B cell (primary cell): ENCODE data around the gene PDIA4. TPM values are rescaled to one million over a fixed set of nuclear protein-coding genes. Genes with fewer than 3 reads are reported as not detected.

ENCODE experiments used
- ATAC-seq: fragments of 200-7000 bp; cut with Tn5 transposase; one replicate; pipeline ENCODE4 v1.10.0; 2021; ENCODE audit warnings: low read depth, mild to moderate bottlenecking, moderate number of reproducible peaks, moderate library complexity
- CTCF ChIA-PET: fragments of 350-600 bp; sonication (Branson Sonifier 250); formaldehyde crosslinking; loops from one replicate; lab custom pipeline; 2021; ENCODE audit warnings: antibody characterized with exemption, inconsistent platforms; lab: Charles Lee
- POLR2A ChIA-PET: fragments of 350-600 bp; sonication (Branson Sonifier 250); formaldehyde crosslinking; loops from one replicate; lab custom pipeline; 2021; ENCODE audit warnings: antibody characterized with exemption; lab: Charles Lee
- DNase-seq: peaks from one replicate; pipeline ENCODE4 v3.0.0; 2013
- H2AFZ ChIP-seq: 2 replicates; pipeline ENCODE4 v1.6.1; 2012; ENCODE audit warnings: mild to moderate bottlenecking, low read depth, low read length; ENCODE audit not compliant: insufficient read depth, poor library complexity, severe bottlenecking
- H3K27ac ChIP-seq, 2 donors: 1 replicate in 1 of 2; 2 replicates in 1 of 2; pipeline ENCODE4 v1.5.1; 2012 to 2013; ENCODE audit warnings: low read length in 2 of 2, mild to moderate bottlenecking in 2 of 2, moderate library complexity in 1 of 2
- H3K27me3 ChIP-seq, 4 experiments: fragments of 200-600 bp in 1 of 4; sonication (generic) in 1 of 4; replicated peaks in 1 of 4; 1 replicate in 2 of 4; 2 replicates in 2 of 4; pipeline versions ENCODE4 v1.6.1 to v1.7.0; 2013 to 2016; ENCODE audit warnings: low read length in 3 of 4, mild to moderate bottlenecking in 2 of 4, mixed read lengths in 1 of 4, moderate library complexity in 1 of 4; ENCODE audit not compliant: insufficient read depth in 4 of 4, control insufficient read depth in 3 of 4; ENCODE audit errors: control extremely low read depth in 1 of 4
- H3K36me3 ChIP-seq, 2 experiments: replicated peaks in 1 of 2; 1 replicate in 1 of 2; 2 replicates in 1 of 2; pipeline versions ENCODE4 v1.6.1 to v1.7.1; 2013; ENCODE audit warnings: low read length in 1 of 2; ENCODE audit not compliant: insufficient read depth in 2 of 2, control insufficient read depth in 1 of 2; ENCODE audit errors: control extremely low read depth in 1 of 2, extremely low read depth in 1 of 2
- H3K4me1 ChIP-seq, 2 donors: fragments of 200-600 bp in 1 of 2; sonication (generic) in 1 of 2; 1 replicate in 1 of 2; 2 replicates in 1 of 2; pipeline versions ENCODE4 v1.5.1 to v1.6.1; 2013 to 2017; ENCODE audit warnings: low read length in 2 of 2; ENCODE audit not compliant: control insufficient read depth in 2 of 2, insufficient read depth in 2 of 2
- H3K4me2 ChIP-seq: replicated peaks from 2 replicates; pipeline ENCODE3; 2012; ENCODE audit warnings: mild to moderate bottlenecking, low read depth, low read length; ENCODE audit not compliant: poor library complexity, severe bottlenecking
- H3K4me3 ChIP-seq, 5 experiments: fragments of 200-600 bp in 1 of 5; sonication (generic) in 1 of 5; 1 replicate in 3 of 5; 2 replicates in 2 of 5; pipeline versions ENCODE4 v1.5.1 to v1.7.0; 2011 to 2016; ENCODE audit warnings: low read length in 4 of 5, mild to moderate bottlenecking in 4 of 5, low read depth in 2 of 5, control low read depth in 1 of 5, moderate library complexity in 1 of 5; ENCODE audit not compliant: insufficient read depth in 1 of 5; ENCODE audit errors: control extremely low read depth in 1 of 5, extremely low read depth in 1 of 5
- H3K79me2 ChIP-seq: fragments of 200-600 bp; sonication (generic); one replicate; pipeline ENCODE4 v1.6.0; 2016; ENCODE audit warnings: low read length; ENCODE audit not compliant: control insufficient read depth, insufficient read depth
- H3K9ac ChIP-seq: fragments of 200-600 bp; sonication (generic); 2 replicates; pipeline ENCODE4 v1.6.1; 2017; ENCODE audit warnings: mild to moderate bottlenecking, low read length, moderate library complexity
- H3K9me3 ChIP-seq, 3 donors: one replicate each; pipeline versions ENCODE4 v1.6.1 to v1.7.1; 2013; ENCODE audit warnings: low read length in 2 of 3; ENCODE audit not compliant: control insufficient read depth in 2 of 3, insufficient read depth in 1 of 3; ENCODE audit errors: control extremely low read depth in 1 of 3
- H4K20me1 ChIP-seq: 2 replicates; pipeline ENCODE4 v1.6.0; 2012; ENCODE audit warnings: mild to moderate bottlenecking, low read length; ENCODE audit not compliant: insufficient read depth, control insufficient read depth, poor library complexity, severe bottlenecking
- H3K27ac Mint-ChIP-seq: one replicate; pipeline ENCODE4 v1.8.0; 2021; ENCODE audit warnings: mixed read lengths
- H3K27me3 Mint-ChIP-seq: one replicate; pipeline ENCODE4 v1.8.0; 2021; ENCODE audit warnings: mixed read lengths
- H3K4me1 Mint-ChIP-seq: one replicate; pipeline ENCODE4 v1.8.0; 2021; ENCODE audit warnings: mixed read lengths
- H3K4me3 Mint-ChIP-seq: one replicate; pipeline ENCODE4 v1.8.0; 2021; ENCODE audit warnings: mixed read lengths
- H3K9me3 Mint-ChIP-seq: one replicate; pipeline ENCODE4 v1.8.0; 2022; ENCODE audit warnings: mixed read lengths; ENCODE audit not compliant: insufficient read depth
- CTCF ChIP-seq: fragments of 200-600 bp; IDR thresholded peaks from one replicate; pipeline ENCODE4 v1.8.0; 2022; ENCODE audit warnings: antibody characterized with exemption, mild to moderate bottlenecking
- EZH2 ChIP-seq: IDR thresholded peaks from 2 replicates; pipeline ENCODE4 v1.6.1; 2012; ENCODE audit warnings: borderline replicate concordance, low read depth, mild to moderate bottlenecking, moderate library complexity, low read length; ENCODE audit not compliant: insufficient read depth, poor library complexity, severe bottlenecking
- WGBS: methylation state at CpG from one replicate; pipeline ENCODE4 v1.1.5; 2013; ENCODE audit warnings: missing lambda C conversion rate; ENCODE audit not compliant: insufficient coverage; 5-methylcytosine and 5-hydroxymethylcytosine counted together
- intact Hi-C: fragments of 100-400 bp; cut with micrococcal nuclease; formaldehyde crosslinking; loops from one replicate; pipeline ENCODE4 v1.10.0; 2022
- polyA plus RNA-seq: library from polyadenylated mRNA; depleted of rRNA; stranded (reverse); fragments of >200 nt; gene quantifications from 2 replicates; pipeline ENCODE4 v1.2.3, GENCODE V29; 2012
- total RNA-seq, 2 donors: library from RNA; stranded (reverse); fragments of 120-200 nt in 1 of 2; gene quantifications; 1 replicate in 1 of 2; 2 replicates in 1 of 2; pipeline versions ENCODE4 v1.2.3 to v1.2.4, GENCODE V29; 2013 to 2022

PDIA4 gene
- total and polyA plus RNA-seq, 2 donors (not counting 1 experiment from before 2014, with no cell fraction given) = 31.6 to 34.7 TPM

- intact Hi-C loops = no loop called here
Observed at GRCh38 chr7:148993193-148993592, 35.1 kb downstream of the PDIA4 start.

DNA sequence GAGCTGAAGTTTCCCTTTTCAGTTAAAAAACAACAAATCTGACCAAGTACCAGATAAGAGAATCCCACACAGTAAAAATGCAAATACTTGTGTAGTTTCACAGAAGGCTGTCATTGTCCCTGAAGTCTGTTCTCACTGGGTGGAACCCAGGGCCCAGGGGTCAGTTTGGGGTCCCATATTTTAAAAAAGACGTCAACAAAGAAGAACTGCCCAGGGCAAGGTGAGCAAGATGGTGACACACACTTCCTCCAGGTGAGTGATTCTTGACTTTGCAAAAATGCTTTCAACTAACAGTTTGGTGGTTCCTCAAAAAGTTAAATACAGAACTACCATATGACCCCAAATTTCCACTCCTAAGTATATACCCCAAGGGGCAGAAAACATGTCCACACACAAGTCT is 36.8 kb downstream of the PDIA4 start:
- 40% methylated on average over 1 of the region's 1 CpG for WGBS
- Histone ChIP-seq H2AFZ (no peak overlapping the region), H3K79me2 (no peaks in the 10 kb centered on the region), H3K4me1 (peaks cover 11 to 12% of the 10 kb centered on the region in 2 donors), H3K36me3 (no peaks in the 10 kb centered on the region), H3K9ac (no peak overlapping the region), H3K4me2 (no peak overlapping the region), H3K27ac (no peak overlapping the region), H4K20me1 (no peaks in the 10 kb centered on the region), H3K9me3 (no peaks in the 10 kb centered on the region), H3K4me3 (no peak overlapping the region), H3K27me3 (no peaks in the 10 kb centered on the region)
- ChIA-PET CTCF (interaction anchor here (1.7 to 9.4 kb wide), 2 partner anchors 15 to 74 kb away, joined by 5 to 64 read pairs; no protein-coding TSS in a partner anchor), POLR2A (interaction anchor here (0.6 kb wide), 1 partner anchor 100 kb away, joined by 3 read pairs; no protein-coding TSS in a partner anchor)
- Mint-ChIP-seq H3K9me3 (peaks cover 2% of the 10 kb centered on the region), H3K27me3 (no peaks in the 10 kb centered on the region), H3K4me3 (no peak overlapping the region), H3K4me1 (peaks cover 18% of the 10 kb centered on the region), H3K27ac (no peak overlapping the region)
- no peak for ATAC-seq
- DNase-seq = no peak
- TF ChIP-seq CTCF = no peak
- TF ChIP-seq EZH2 = no peak
- intact Hi-C loops = no loop called here

More at GRCh38 chr7:148993193-148993592, 35.1 kb downstream of the PDIA4 start:
- no peaks in the 10 kb centered on the region for H3K27me3 ChIP-seq
- peaks cover 4 to 6% of the 10 kb centered on the region in 2 donors for H3K4me1 ChIP-seq
- H3K27ac ChIP-seq = no peak overlapping the region
- no peaks in the 10 kb centered on the region for H3K79me2 ChIP-seq
- DNase-seq (no peak), ATAC-seq (no peak)
- Mint-ChIP-seq H3K9me3 (peaks cover 2% of the 10 kb centered on the region), H3K4me1 (peaks cover 4% of the 10 kb centered on the region), H3K27me3 (no peaks in the 10 kb centered on the region), H3K27ac (no peak overlapping the region), H3K4me3 (no peak overlapping the region)
- CTCF ChIA-PET = interaction anchor here (2.6 kb wide), 1 partner anchor 12 kb away, joined by 11 read pairs; no protein-coding TSS in a partner anchor
- no peak overlapping the region for H3K9ac ChIP-seq
- H3K36me3 ChIP-seq = no peaks in the 10 kb centered on the region
- no peak overlapping the region for H2AFZ ChIP-seq
- 93% methylated on average over 5 of the region's 8 CpGs for WGBS
- no peak overlapping the region for H3K4me3 ChIP-seq
- H4K20me1 ChIP-seq = no peaks in the 10 kb centered on the region
- H3K9me3 ChIP-seq = no peaks in the 10 kb centered on the region
- H3K4me2 ChIP-seq = no peak overlapping the region
- POLR2A ChIA-PET = no interaction called here
- TF ChIP-seq EZH2 = no peak
- TF ChIP-seq CTCF = no peak
